ENCODE results near the gene ERGIC1. TPM values are rescaled to one million over a fixed set of nuclear protein-coding genes. Genes with fewer than 3 reads are reported as not detected.

Gene ERGIC1
- total RNA-seq, 3 donors from 2014 or later (not counting 1 experiment from before 2014, with no cell fraction given), result 86.2 to 126 (median 121) TPM

GRCh38 chr5:172827841-172828240, 6.2 kb upstream of the ERGIC1 start:
- peaks cover 18% of the 10 kb centered on the region for H3K36me3 Mint-ChIP-seq

GRCh38 chr5:172828911-172829431, 5.1 kb upstream of the ERGIC1 start:
- H3K36me3 ChIP-seq (ENCODE audit: control insufficient read depth, insufficient read depth, low read length), result no peaks in the 10 kb centered on the region
- Mint-ChIP-seq H3K36me3 (peaks cover 18% of the 10 kb centered on the region), H3K27ac (no peak overlapping the region), H3K27me3 (ENCODE audit: low read depth in 2 of 2) (no peaks in the 10 kb centered on the region), H3K4me1 (peaks cover 0 to 12% of the 10 kb centered on the region in 2 donors), H3K9me3 (peaks cover 3 to 6% of the 10 kb centered on the region in 2 donors), H3K4me3 (no peak overlapping the region)
- peaks cover 11% of the 10 kb centered on the region for H3K4me1 ChIP-seq (ENCODE audit: control insufficient read depth, insufficient read depth, low read length)
- WGBS (ENCODE audit: insufficient coverage), result 74% methylated on average over 5 of the region's 6 CpGs
- ATAC-seq (no peak), DNase-seq (no peak)
- H3K27me3 ChIP-seq (ENCODE audit: control insufficient read depth, insufficient read depth, low read length), result no peaks in the 10 kb centered on the region
- peaks cover 10% of the 10 kb centered on the region for H3K9me3 ChIP-seq (ENCODE audit: control insufficient read depth, insufficient read depth, low read length)
- no peak overlapping the region for H3K27ac ChIP-seq (ENCODE audit: low read length)
- no peak for TF ChIP-seq CTCF (IDR thresholded peaks at IDR 0.05)
- intact Hi-C loops (cut with micrococcal nuclease), result no loop called here
- no peak overlapping the region for H3K4me3 ChIP-seq (ENCODE audit: low read length)

More at GRCh38 chr5:172827841-172828240, 6.2 kb upstream of the ERGIC1 start:
- DNase-seq (no peak), ATAC-seq (no peak)
- H3K4me1 ChIP-seq (ENCODE audit: control insufficient read depth, insufficient read depth, low read length), result peaks cover under 1% of the 10 kb centered on the region
- Mint-ChIP-seq H3K4me3 (no peak overlapping the region), H3K9me3 (peaks cover 3 to 6% of the 10 kb centered on the region in 2 donors), H3K4me1 (peaks cover 0 to 1% of the 10 kb centered on the region in 2 donors), H3K27me3 (ENCODE audit: low read depth in 2 of 2) (no peaks in the 10 kb centered on the region), H3K27ac (no peak overlapping the region)
- WGBS (ENCODE audit: insufficient coverage), result 88% methylated on average over 2 of the region's 2 CpGs
- no peak for TF ChIP-seq CTCF (IDR thresholded peaks at IDR 0.05)
- peaks cover 10% of the 10 kb centered on the region for H3K9me3 ChIP-seq (ENCODE audit: control insufficient read depth, insufficient read depth, low read length)
- H3K27ac ChIP-seq (ENCODE audit: low read length), result no peak overlapping the region
- intact Hi-C loops (cut with micrococcal nuclease), result no loop called here
- no peak overlapping the region for H3K4me3 ChIP-seq (ENCODE audit: low read length)
- no peaks in the 10 kb centered on the region for H3K27me3 ChIP-seq (ENCODE audit: control insufficient read depth, insufficient read depth, low read length)
- no peaks in the 10 kb centered on the region for H3K36me3 ChIP-seq (ENCODE audit: control insufficient read depth, insufficient read depth, low read length)

- Histone ChIP-seq H3K9me3 (ENCODE audit: control insufficient read depth, insufficient read depth, low read length) (peaks cover 9% of the 10 kb centered on the region), H3K27ac (ENCODE audit: low read length) (no peak overlapping the region), H3K4me1 (ENCODE audit: control insufficient read depth, insufficient read depth, low read length) (peaks cover 20% of the 10 kb centered on the region), H3K27me3 (ENCODE audit: control insufficient read depth, insufficient read depth, low read length) (no peaks in the 10 kb centered on the region), H3K4me3 (ENCODE audit: low read length) (no peak overlapping the region), H3K36me3 (ENCODE audit: control insufficient read depth, insufficient read depth, low read length) (no peaks in the 10 kb centered on the region)
- Mint-ChIP-seq H3K4me3 (peak overlapping the region; percentile 6), H3K27ac (peak overlapping the region in 1 of 2 donors; percentile 29), H3K9me3 (peaks cover 3 to 5% of the 10 kb centered on the region in 2 donors), H3K36me3 (peaks cover 14% of the 10 kb centered on the region), H3K27me3 (ENCODE audit: low read depth in 2 of 2) (no peaks in the 10 kb centered on the region), H3K4me1 (peaks cover 5 to 18% of the 10 kb centered on the region in 2 donors)
- DNase-seq, result no peak
- intact Hi-C loops (cut with micrococcal nuclease), result no loop called here
- WGBS (ENCODE audit: insufficient coverage), result 100% methylated on average over 1 of the region's 1 CpG
- ATAC-seq, result no peak
- no peak for TF ChIP-seq CTCF (IDR thresholded peaks at IDR 0.05)
Observed at GRCh38 chr5:172830275-172830799, 3.7 kb upstream of the ERGIC1 start.

All from natural killer cell (primary cell).